Subcutaneous abdominal adipose tissue (tissue), 5 donors: ENCODE results near the gene EPHA1.

ENCODE experiments used
- H3K27ac ChIP-seq: one replicate; pipeline ENCODE4 v1.7.0; 2013; ENCODE audit warnings: low read depth, mild to moderate bottlenecking, inconsistent platforms, low read length, moderate library complexity
- H3K27me3 ChIP-seq, 5 donors: one replicate each; pipeline ENCODE4 v1.7.0; 2013; ENCODE audit warnings: low read length in 5 of 5, inconsistent platforms in 1 of 5; ENCODE audit not compliant: control insufficient read depth in 5 of 5, insufficient read depth in 4 of 5
- H3K36me3 ChIP-seq, 5 donors: one replicate each; pipeline ENCODE4 v1.7.0; 2013; ENCODE audit warnings: low read length in 5 of 5; ENCODE audit not compliant: control insufficient read depth in 5 of 5, insufficient read depth in 5 of 5
- H3K4me1 ChIP-seq, 5 donors: one replicate each; pipeline ENCODE4 v1.7.0; 2013; ENCODE audit warnings: low read length in 5 of 5, mild to moderate bottlenecking in 3 of 5, moderate library complexity in 1 of 5; ENCODE audit not compliant: control insufficient read depth in 5 of 5, insufficient read depth in 5 of 5
- H3K4me3 ChIP-seq, 5 donors: one replicate each; pipeline ENCODE4 v1.7.0; 2013; ENCODE audit warnings: low read length in 5 of 5, low read depth in 1 of 5
- H3K9ac ChIP-seq, 5 donors: one replicate each; pipeline ENCODE4 v1.7.0; 2013; ENCODE audit warnings: low read length in 5 of 5, mild to moderate bottlenecking in 4 of 5, moderate library complexity in 3 of 5
- H3K9me3 ChIP-seq, 5 donors: one replicate each; pipeline ENCODE4 v1.7.0; 2013; ENCODE audit warnings: low read length in 5 of 5; ENCODE audit not compliant: control insufficient read depth in 5 of 5
- donor health status: healthy.
- donor health status: healthy.
- donor health status: healthy.
- donor health status: healthy.
- donor health status: healthy.

Gene EPHA1

GRCh38 chr7:143354376-143354775 lies 54.3 kb downstream of the EPHA1 start:
- Histone ChIP-seq H3K4me1 (no peaks in the 10 kb centered on the region), H3K9ac (no peak overlapping the region), H3K4me3 (no peak overlapping the region), H3K9me3 (no peaks in the 10 kb centered on the region), H3K27me3 (peaks cover 0 to 30% (median 3%) of the 10 kb centered on the region in 5 donors), H3K36me3 (no peaks in the 10 kb centered on the region), H3K27ac (no peak overlapping the region)

DNA sequence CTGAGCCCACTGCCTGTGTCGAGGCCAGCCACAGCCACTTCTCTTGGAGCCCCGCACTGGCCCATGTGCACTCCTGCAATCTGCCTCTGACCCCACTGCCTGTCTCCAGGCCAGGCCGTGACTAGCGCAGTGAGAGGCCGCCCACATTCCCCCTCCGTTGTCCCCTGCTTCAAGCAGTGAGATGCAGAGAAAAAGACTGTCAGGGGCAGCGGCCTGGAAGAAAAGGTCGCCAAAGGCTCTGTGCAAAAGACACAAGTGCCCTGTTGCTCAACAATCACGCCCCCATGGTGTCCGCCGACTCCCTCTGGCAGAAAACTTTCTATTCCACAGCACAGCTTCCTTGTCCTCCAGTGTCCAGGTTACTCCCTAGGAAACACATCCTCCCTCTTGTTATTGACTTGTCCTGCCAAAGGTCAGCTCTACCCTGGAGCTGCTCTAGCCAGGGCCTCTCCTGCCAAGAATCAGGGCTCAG lies 56.1 kb downstream of the EPHA1 start:
- Histone ChIP-seq H3K9me3 (no peaks in the 10 kb centered on the region), H3K4me3 (no peak overlapping the region), H3K9ac (no peak overlapping the region), H3K36me3 (no peaks in the 10 kb centered on the region), H3K27ac (no peak overlapping the region), H3K27me3 (peaks cover 0 to 22% (median 3%) of the 10 kb centered on the region in 5 donors), H3K4me1 (no peaks in the 10 kb centered on the region)

DNA sequence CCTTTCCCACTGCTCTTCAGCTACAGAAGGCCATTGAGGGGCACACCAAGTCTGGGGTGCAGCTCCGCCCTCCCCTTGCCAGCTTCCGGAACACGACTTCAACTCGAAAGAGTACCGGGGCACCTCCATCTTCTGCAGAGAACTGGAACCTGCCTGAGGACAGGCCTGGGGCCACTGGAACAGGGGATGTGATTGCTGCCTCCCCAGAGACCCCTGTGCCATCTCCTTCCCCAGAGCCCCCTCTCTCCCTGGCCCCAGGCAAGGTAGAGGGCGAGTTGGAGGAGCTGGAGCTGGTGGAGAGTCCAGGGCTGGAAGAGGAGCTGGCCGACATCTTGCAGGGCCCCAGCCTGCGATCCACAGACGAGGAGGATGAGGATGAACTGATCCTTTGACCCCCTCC lies 57.1 kb downstream of the EPHA1 start:
- Histone ChIP-seq H3K27ac (no peak overlapping the region), H3K4me3 (no peak overlapping the region), H3K9me3 (no peaks in the 10 kb centered on the region), H3K36me3 (no peaks in the 10 kb centered on the region), H3K27me3 (peaks cover 1 to 22% (median 3%) of the 10 kb centered on the region in 5 donors), H3K9ac (no peak overlapping the region), H3K4me1 (no peaks in the 10 kb centered on the region)

- Histone ChIP-seq H3K4me3 (no peak overlapping the region), H3K27ac (no peak overlapping the region), H3K27me3 (peaks cover 2 to 19% (median 4%) of the 10 kb centered on the region in 5 donors), H3K9ac (no peak overlapping the region), H3K4me1 (no peaks in the 10 kb centered on the region), H3K36me3 (no peaks in the 10 kb centered on the region), H3K9me3 (no peaks in the 10 kb centered on the region)
Observed at GRCh38 chr7:143351060-143351459, 57.6 kb downstream of the EPHA1 start.

DNA sequence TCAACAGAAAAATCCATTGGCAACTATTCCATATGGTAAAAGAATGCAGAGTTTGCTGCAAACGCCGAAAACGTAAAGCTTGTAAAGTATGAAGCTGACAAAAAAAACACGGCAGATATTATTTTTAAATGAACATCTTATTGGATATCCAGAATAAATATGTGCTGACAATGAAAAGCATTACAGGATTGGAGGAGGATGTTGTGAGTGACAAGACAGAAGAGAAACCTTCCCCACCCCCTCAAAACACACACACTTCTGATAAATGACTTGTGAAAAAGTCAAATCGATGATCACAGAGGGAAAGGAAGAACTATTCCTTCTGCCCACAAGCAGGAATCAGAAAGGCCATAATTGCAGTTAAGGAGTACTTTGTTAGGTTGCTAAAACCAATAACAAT lies 60.7 kb downstream of the EPHA1 start:
- no peaks in the 10 kb centered on the region for H3K9me3 ChIP-seq
- no peak overlapping the region for H3K9ac ChIP-seq
- no peak overlapping the region for H3K4me3 ChIP-seq

DNA sequence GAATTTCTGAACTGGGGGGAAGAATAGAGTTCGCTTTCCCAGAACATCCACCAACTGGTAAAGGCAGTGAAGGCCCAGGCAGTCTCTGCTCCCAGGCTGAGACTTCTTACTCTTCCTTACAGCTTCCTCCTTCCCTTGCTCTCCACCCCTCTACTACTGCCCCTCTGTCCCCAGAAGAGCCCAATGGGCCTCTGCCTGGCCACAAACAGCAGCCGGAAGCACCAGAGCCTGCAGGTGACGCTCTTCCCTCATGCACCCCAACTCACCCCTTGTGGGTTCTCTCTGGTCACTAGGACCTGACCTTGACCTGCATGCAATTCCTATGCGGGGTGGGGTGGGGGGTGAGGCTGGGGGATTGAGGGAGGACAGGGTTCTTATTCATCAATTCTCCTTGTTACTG lies 62.6 kb downstream of the EPHA1 start:
- Histone ChIP-seq H3K4me1 (peaks cover 0 to 7% (median 5%) of the 10 kb centered on the region in 5 donors), H3K27me3 (peaks cover 0 to 9% (median 7%) of the 10 kb centered on the region in 5 donors), H3K9ac (no peak overlapping the region), H3K27ac (no peak overlapping the region), H3K9me3 (no peaks in the 10 kb centered on the region), H3K36me3 (no peaks in the 10 kb centered on the region), H3K4me3 (no peak overlapping the region)

More for the DNA sequence above, 60.7 kb downstream of the EPHA1 start:
- peaks cover 0 to 9% (median 8%) of the 10 kb centered on the region in 5 donors for H3K27me3 ChIP-seq
- no peaks in the 10 kb centered on the region for H3K36me3 ChIP-seq
- no peak overlapping the region for H3K27ac ChIP-seq
- H3K4me1 ChIP-seq = peaks cover 0 to 7% (median 5%) of the 10 kb centered on the region in 5 donors

- Histone ChIP-seq H3K9me3 (no peaks in the 10 kb centered on the region), H3K9ac (no peak overlapping the region), H3K4me1 (peaks cover 0 to 7% (median 5%) of the 10 kb centered on the region in 5 donors), H3K27ac (no peak overlapping the region), H3K27me3 (peaks cover 0 to 9% (median 7%) of the 10 kb centered on the region in 5 donors), H3K36me3 (no peaks in the 10 kb centered on the region), H3K4me3 (peak overlapping the region in 3 of 5 donors; percentile 27 to 51 (median 31))
Observed at GRCh38 chr7:143345428-143345900, 63.2 kb downstream of the EPHA1 start.

GRCh38 chr7:143343596-143343995 lies 65.1 kb downstream of the EPHA1 start:
- H3K9me3 ChIP-seq = no peaks in the 10 kb centered on the region
- no peaks in the 10 kb centered on the region for H3K36me3 ChIP-seq
- H3K9ac ChIP-seq = no peak overlapping the region
- peaks cover 0 to 9% (median 7%) of the 10 kb centered on the region in 5 donors for H3K27me3 ChIP-seq
- peaks cover 0 to 7% (median 5%) of the 10 kb centered on the region in 5 donors for H3K4me1 ChIP-seq
- H3K4me3 ChIP-seq = no peak overlapping the region
- no peak overlapping the region for H3K27ac ChIP-seq

DNA sequence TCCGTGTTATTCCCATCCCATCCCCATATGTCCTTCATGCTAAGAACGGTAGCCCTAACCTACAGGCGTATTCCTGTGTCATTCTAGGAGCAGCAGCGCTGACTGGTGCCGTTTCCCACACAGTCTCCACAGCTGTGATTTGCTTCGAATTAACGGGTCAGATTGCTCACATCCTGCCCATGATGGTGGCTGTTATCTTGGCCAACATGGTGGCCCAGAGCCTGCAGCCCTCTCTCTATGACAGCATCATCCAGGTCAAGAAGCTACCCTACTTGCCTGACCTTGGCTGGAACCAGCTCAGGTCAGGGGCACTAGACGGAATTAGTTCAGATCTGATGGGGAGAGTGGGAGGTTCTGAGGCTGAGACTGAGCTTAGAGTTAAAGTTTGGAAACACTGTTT lies 66.8 kb downstream of the EPHA1 start:
- Histone ChIP-seq H3K4me3 (no peak overlapping the region), H3K4me1 (peaks cover 0 to 7% (median 5%) of the 10 kb centered on the region in 5 donors), H3K27ac (no peak overlapping the region), H3K27me3 (peaks cover 0 to 9% (median 7%) of the 10 kb centered on the region in 5 donors), H3K9ac (no peak overlapping the region), H3K36me3 (no peaks in the 10 kb centered on the region), H3K9me3 (no peaks in the 10 kb centered on the region)
